EL (cell line): ENCODE data around the gene TBX21.
"Not testable (repeated sequence)": the region's sequence is repeated elsewhere in the genome, so short reads cannot be mapped to it uniquely, and the experiment has no call there.

Experiments used
- DNase-seq: peaks from one replicate; pipeline ENCODE4 v3.0.0-alpha.2; 2016

TBX21 gene

DNA sequence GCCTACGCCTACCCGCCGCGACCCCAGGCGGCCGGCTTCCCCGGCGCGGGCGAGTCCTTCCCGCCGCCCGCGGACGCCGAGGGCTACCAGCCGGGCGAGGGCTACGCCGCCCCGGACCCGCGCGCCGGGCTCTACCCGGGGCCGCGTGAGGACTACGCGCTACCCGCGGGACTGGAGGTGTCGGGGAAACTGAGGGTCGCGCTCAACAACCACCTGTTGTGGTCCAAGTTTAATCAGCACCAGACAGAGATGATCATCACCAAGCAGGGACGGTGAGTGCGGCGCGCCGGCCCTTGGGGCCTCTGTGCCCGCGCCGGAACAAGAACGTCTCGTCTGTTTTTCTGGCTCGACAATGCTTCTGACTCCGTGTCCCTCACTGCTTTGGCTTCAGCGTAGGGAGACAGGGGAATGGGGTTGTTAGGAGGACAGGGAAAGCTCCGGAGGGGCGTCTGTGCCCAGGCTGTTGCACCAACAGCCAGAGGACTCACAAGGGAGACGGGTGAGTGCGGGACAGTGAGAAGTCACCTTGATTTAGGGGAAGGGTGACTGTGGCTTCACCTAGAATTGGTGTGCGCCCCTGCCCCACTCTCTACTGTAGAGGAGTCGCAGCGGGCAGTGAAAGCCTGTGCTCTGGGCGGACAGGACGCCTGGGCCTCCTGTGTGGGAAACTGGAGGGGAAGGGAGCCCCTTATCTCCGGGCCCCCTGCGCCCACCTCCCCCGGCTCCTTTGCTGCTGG lies 806 bp downstream of the TBX21 start:
- DNase-seq = no peak

DNA sequence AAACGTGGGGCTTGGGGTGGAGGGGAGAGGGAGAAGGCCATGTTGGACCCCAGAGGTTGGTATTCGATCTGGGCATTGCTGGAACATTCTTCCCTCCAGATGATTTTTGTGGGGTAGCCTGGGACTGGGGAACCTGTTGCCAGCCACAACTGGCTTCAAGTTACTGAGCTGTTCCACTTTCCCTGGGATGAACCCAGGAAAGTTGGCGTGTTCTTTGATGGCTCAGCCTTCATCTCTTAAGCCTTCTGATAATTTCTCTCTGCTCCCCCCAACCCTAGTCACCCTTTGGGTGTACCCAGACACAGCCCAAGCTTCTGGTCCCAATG lies 2.1 kb downstream of the TBX21 start:
- no peak for DNase-seq

DNA sequence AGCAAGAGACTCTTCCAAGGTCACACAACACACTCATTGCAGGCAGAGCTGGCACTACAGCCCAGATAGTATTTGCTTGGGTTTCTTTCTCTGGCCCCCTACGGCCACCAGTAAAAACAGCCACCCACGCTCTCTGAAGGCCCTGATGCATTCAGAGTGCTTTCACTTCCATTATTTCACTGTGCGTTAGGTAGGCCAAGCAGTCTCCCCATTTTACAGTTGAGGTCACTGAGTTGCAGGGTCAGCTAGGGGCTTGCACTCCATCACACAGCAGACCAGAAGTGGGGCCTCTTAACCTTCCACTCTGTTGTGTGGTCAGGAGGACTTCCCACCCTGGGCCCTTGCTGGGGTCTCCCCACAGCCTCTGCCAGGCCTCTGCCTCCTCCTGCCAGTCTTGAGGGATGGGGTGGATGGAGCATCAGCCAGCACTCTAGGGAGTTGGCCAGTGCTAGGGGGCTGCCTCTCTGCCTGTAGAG lies 2.5 kb downstream of the TBX21 start:
- no peak for DNase-seq

DNA sequence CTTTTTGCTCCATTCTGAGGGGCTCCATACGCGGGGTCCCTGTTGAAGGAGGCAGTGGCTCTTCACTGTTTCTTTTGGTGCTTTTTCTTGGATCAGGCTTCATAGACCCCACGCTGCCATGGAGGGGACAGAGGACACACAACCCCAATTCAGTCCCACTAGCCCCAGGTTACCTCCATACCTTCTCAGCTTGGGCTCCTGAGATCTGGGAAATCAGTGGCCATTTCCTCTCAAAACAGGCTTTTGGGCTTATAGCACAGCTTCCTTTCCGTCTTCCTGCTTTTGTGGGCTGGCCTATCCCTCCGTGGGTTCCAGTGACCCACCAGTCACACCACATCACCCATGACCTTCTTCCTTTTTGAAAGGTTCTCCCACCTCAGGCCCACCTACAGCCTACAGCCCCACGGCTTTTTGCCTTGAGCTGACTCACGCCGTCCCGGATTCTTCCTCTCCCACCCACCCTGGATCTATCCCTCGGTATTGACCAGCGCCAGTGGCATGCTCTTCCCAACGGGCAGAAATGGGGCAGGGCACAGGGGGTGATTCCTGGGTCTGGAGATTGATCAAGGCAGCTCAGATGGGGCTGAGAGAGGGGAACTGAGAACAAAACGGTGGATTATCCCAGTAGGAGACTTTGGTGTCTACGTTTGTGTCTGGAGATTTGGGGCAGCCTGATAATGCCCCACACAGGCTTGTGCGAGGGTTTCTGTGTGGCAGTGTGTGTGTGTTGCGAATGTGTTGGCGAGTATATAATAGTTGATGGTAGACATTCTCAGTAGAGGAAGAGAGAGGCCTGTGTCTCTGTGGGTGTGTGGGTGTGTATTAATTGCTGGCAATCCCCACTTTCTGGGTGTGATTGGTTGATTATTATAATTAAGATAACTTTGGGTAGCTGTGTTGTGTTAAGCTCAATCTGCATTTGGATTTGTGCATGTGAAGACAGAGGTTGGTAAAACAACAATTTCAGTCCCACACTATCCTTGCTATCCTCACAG lies 3.8 kb downstream of the TBX21 start:
- DNase-seq = no peak

DNA sequence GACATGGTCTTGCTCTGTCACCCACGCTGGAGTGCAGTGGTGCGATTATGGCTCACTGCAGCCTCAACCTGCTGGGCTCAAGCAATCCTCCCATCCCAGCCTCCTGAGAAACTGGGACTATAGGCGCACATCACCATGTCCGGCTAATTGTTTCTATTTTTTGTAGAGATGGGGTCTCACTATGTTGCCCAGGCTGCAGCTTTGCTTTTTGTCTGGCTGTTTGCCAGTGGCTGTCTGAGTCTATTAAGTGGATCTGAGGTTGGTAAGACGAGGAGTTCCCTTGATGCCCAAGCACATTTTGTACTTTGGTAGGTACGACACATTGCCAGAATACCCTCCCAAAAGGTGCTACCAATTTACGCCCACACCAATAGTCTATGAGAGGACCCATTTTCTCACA lies 5.1 kb downstream of the TBX21 start:
- DNase-seq = no peak

DNA sequence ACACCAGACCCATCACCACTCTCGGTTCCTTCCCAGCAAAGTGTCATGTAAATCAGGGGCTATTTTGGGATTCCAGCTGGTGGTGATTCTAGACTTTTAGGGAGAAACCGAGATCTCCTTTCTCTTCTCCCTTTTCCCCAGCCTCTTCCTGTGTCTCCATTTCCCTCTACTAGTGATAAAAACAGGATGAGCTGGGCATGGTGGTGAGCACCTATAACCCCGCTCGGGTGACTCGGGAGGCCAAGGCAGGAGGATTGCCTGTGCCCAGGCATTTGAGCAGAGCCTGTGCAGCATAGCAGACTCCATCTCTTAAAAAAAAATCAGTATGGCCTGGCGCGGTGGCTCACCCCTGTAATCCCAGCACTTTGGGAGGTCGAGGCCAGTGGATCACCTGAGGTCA lies 6.1 kb downstream of the TBX21 start:
- no peak for DNase-seq

DNA sequence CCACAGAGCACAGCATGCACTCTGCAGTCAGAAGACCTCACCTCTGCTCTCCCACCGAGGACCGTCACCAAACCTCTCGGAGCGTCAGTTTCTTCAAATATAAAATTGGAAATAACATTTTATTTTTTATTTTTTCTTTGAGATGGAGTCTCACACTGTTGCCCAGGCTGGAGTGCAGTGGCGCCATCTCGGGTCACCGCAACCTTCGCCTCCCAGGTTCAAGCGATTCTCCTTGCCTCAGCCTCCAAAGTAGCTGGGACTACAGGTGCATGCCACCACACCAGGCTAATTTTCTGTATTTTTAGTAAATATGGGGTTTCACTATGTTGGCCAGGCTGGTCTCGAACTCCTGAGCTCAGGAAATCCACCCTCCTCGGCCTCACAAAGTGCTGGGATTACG lies 6.9 kb downstream of the TBX21 start:
- not testable (repeated sequence) for DNase-seq

DNA sequence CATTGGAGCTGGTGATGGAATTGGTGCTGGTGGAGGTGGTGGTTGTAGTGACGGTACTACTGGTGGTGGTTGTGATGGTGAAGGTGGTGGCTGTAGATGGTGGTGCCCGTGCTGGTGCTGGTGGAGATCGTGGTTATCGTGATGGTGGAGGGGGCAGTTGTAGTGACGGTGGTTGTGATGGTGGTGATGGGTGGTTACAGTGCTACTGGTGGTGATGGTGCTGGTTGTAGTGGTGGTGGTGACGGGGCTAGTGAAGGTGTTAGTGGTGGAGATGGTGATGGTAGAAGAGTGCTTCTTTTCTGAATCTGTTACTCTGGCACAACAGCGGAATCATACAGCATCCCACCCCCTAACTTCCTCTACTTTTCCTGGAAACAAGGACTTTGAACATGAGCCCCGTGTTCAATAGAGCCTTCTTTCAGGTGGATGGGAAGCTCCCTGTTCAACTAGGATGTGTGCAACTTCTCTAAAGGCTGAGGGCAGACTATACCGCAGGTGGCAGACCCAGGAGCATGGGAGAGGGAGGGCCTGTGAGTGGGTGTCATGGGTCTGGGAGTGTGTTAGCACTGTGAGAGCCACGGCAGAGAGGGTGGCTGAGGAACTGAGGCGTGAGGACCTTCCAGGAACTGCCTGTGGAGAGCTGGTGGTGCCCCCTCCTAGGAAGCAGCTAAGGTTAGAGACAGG lies 8.2 kb downstream of the TBX21 start:
- no peak for DNase-seq

DNA sequence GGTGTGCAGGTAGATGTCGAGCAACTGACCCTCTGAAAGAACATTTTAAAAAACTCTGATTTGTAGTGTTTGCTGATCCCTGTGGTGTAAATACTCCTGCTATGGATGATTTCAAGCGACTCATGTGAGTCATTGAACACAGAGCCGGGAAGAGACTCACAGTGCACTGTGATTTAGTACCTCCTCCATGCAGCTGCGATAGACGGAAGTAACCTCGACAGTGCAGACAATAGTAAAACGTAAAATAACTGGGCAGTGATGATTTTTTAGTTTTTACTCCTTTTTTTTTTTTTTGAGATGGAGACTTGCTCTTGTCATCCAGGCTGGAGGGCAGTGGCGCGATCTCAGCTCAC lies 8.7 kb downstream of the TBX21 start:
- DNase-seq = no peak

DNA sequence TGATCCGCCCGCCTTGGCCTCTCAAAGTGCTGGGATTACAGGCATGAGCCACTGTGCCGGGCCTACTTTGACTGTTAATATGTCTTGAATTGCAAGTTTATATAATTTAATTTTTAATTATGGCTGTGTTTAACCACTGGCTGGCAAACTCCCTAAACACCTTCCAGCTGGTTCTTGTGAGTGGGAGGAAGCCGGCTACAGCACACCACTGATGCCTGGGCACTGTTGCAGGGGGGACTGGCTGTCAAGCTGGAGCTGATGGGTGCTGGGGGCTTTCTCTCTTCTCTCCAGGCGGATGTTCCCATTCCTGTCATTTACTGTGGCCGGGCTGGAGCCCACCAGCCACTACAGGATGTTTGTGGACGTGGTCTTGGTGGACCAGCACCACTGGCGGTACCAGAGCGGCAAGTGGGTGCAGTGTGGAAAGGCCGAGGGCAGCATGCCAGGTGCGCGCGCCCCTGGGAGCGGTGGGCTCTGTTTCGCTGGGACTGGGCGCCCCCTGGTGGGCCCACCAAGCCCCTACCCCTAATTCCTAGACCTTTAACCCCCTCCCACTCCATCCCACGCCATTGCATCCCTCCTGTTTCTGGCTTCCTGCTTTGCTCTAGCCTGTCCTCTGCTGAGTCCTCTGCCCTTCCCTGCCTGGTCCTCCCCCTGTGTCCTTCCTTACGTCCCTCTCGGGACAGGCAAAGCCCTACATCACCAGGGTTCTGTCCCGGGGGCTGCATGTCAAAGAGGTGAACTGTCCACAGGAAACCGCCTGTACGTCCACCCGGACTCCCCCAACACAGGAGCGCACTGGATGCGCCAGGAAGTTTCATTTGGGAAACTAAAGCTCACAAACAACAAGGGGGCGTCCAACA lies 9.5 kb downstream of the TBX21 start:
- no peak for DNase-seq

DNA sequence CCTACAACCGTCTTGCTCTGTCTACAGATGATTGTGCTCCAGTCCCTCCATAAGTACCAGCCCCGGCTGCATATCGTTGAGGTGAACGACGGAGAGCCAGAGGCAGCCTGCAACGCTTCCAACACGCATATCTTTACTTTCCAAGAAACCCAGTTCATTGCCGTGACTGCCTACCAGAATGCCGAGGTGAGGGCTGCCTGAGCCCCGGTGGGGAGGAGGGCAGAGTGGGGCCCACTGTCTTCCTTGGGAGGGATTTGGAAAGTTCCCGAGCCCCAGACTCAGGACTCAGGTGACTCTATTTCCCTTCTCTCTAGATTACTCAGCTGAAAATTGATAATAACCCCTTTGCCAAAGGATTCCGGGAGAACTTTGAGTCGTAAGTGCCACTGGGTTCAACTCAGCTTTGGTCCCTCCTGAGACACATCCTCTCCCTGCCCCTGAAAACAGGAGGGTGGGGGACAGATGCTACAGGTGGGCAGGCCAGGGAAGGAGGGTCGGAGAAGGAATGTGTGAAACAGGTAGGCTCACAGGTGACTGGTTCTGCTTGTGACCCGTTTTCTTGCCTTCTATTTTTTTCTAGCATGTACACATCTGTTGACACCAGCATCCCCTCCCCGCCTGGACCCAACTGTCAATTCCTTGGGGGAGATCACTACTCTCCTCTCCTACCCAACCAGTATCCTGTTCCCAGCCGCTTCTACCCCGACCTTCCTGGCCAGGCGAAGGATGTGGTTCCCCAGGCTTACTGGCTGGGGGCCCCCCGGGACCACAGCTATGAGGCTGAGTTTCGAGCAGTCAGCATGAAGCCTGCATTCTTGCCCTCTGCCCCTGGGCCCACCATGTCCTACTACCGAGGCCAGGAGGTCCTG lies 11.4 kb downstream of the TBX21 start:
- DNase-seq = no peak

DNA sequence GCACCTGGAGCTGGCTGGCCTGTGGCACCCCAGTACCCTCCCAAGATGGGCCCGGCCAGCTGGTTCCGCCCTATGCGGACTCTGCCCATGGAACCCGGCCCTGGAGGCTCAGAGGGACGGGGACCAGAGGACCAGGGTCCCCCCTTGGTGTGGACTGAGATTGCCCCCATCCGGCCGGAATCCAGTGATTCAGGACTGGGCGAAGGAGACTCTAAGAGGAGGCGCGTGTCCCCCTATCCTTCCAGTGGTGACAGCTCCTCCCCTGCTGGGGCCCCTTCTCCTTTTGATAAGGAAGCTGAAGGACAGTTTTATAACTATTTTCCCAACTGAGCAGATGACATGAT lies 12.0 kb downstream of the TBX21 start:
- no peak for DNase-seq

DNA sequence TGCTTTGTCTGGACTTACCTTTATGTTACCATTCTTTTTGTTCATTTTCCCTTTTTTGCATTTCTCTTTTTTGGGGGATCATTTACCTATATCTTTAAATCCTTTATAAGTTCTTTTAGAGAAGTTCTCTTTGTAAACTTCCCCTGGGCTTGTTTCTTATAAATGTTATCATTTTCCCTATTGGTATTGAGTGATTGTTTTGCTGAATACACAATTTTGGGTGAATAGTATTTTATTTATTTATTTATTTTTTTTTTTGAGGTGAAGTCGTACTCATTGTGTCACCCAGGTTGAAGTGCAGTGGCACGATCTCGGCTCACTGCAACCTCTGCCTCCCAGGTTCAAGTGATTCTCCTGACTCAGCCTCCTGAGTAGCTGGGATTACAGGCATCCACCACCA lies 18.4 kb downstream of the TBX21 start:
- DNase-seq = no peak

DNA sequence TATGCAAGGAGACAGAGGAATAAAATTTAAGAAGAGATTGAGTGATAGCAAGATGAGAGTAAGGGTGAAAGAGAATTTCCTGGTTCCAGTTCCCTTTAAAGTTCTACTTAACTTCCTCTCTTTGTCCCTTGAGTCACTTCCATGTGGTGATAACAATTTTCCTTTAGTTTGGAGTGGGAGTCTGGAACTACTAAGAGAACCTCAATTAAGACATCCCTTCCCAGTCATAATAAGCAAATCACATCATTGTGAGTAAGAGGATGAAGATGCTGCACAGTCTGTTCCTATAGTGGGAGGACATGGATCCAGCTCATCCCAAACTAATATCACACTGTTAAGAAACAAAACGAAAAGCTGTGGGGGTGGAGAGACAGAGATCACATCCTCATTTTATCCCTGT lies 24.4 kb downstream of the TBX21 start:
- DNase-seq = no peak

DNA sequence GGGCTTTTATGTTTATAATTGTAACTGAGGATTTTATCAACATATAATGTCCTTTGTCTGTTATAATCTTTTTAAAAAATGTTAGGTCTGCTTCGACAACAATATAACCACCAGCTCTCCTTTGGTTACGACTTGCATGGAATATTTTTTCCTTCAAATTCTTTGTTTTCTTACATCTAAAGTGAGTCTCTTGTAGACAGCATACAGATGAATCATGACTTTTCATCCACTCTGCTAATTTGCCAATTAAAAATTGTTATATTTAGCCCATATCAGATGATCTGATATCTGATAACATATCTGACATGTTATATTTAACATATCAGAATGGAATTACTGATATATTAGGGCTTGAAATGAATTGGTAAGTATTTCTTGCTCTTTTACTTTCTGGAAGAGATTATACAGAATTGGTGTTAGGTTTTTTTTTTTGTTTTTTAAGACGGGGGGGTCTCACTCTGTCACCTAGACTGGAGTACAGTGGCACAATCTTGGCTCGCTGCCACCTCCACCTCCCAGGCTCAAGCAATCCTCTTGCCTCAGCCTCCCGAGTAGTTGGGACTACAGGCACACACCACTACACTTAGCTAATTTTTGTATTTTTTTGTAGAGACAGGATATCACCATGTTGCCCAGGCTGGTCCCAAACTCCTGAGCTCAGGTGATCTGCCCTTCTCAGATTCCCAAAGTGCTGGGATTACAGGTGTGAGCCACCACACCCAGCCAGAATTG lies 27.5 kb downstream of the TBX21 start:
- DNase-seq = no peak

DNA sequence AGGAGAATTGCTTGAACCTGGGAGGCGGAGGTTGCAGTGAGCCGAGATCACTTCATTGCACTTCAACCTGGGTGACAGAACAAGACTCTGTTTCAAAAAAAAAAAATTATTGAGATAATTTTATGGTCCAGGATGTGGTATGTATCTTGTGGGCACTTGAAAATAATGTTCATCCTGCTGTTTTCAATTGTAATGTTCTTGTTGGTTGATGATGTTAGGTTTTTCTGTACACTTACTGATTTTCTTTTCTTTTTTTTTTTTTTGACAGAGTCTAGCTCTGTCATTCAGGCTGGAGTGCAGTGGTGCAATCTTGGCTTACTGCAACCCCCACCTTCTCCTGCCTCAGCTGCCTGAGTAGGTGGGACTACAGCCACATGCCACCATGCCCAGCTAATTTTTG lies 29.7 kb downstream of the TBX21 start:
- DNase-seq = no peak

DNA sequence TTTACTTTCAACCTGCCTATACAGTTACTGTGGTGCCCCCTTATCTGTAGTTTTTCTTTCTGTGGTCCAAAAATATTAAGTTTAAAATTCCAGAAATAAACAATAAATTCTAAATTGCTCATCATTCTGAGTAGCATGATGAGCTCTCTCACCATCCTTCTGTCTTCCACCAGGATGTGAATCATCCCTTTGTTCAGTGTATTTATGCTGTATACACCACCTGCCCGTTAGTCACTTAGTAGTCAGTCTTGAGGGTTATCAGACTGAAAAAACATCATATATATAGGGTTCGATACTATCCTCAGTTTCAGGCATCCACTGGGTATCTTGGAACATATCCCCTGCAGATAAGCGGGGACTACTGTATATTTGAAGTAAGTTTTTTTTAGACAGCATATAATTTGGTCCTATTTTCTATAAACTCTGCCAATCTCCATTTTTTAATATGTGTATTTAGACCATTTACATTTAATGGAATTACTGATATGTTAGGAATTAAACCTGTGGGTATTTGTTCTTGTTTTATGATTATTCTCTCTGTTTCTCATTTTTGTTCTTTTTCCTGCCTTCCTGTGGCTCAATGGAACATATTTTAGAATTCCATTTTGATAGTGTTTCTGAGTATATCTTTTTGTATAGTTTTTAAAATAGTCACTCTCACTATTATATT lies 31.0 kb downstream of the TBX21 start:
- DNase-seq = peak; percentile 10

DNA sequence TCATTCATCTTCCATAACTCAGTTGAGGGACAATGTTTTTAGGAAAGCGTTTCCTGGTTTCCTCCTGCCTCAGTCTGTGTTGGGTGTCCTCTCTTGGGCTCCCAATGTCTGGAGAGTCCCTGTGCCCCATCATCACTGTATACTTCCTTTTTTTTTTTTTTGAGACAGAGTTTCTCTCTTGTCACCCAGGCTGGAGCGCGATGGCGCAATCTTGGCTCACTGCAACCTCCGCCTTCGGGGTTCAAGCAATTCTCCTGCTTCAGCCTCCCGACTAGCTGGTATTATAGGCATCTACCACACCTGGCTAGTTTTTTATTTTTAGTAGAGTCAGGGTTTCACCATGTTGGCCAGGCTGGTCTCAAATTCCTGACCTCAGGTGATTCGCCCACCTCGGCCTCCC lies 40.6 kb downstream of the TBX21 start:
- not testable (repeated sequence) for DNase-seq

DNA sequence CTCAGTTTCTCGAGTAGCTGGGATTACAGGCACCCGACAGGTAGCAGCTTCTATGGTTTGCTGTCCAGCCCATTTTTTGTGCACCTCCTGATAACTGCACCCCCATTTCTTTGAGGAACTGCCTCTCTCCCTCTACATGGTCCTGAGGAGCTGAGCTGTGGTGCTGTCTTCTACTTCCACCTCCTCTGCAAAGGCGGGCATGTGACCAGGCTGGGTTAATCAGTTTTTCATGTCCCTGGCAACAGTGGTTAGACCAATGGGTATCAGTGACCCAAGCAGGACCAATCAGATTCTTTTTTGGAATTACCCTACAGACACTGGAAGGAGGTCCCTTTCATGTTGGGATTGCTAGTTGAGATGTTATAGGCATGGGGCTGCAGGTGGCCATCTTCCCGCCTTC lies 41.3 kb downstream of the TBX21 start:
- DNase-seq = no peak

DNA sequence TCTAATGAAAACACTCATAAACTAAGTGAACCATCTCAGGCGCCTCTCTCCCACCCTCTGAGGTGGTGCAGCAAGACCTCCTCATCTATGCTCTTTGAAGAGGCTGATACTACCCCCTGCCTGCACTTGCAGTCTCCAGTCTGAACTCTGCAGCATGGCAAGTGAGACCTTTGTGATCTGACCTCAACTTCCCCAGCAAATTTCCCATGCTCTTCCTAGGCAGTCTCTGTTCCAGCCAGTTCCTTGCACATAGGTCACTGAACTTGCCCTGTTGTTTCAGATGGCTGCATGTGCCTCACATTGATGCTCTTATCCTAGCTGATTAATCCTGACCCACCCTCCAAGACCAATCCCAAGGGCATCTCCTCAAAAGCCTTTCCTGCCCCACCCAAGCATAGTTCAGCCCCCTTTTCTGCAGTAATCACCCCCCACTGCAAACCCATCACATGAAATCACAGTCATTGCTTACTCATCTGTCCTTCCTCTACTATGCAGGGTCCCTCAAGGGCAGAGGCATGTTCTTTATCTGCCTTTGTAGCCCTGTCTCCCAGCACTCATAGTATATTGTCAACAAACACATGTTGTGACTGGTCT lies 42.0 kb downstream of the TBX21 start:
- DNase-seq = no peak
